GM18498 (cell line): ENCODE data around the gene TMEM183A.

ENCODE experiments used
- ATAC-seq: cut with Tn5 transposase; IDR thresholded peaks from one replicate; pipeline ENCODE4 v1.9.1; 2021; ENCODE audit warnings: mild to moderate bottlenecking, moderate library complexity; ENCODE audit not compliant: unreplicated experiment

TMEM183A gene

DNA sequence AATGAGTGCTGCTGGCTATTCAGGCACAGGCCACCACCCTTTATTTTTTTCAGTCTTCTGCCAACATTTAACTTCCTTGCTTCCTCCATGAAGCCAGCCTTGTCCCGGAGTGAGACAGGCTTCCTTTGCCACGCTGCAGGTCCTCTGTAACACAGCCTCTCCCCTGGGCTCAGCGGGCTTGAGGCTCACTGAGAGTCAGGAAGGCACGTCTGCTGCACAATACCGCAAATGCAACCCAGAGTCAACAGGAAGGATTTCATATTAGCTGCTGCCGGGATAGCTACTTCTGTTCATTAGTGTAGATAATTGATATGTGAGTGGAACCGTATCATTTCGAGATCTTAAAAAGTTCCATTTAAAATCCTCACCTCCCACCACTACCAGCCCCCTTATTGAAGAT is 56.1 kb downstream of the TMEM183A start:
- no peak for ATAC-seq

DNA sequence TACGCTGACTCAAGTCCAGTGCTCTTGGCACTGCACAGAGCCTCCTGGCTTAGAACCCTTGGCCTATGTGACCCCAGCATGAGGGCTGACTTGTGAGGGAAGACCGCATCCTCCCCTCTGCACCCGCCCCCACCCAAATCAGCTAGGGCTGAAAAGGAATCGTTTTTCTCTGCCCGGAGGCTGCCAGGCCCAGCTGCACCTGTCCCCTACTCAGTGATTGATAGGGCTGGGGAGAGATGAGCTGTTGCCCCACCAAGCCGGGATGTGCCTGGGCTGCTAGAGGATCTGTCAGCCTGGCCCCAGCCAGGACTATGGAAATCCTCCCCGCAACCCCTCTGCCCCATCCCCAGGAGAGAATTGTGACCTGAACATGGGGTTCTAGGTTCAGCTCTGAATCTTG is 58.0 kb downstream of the TMEM183A start:
- no peak for ATAC-seq

DNA sequence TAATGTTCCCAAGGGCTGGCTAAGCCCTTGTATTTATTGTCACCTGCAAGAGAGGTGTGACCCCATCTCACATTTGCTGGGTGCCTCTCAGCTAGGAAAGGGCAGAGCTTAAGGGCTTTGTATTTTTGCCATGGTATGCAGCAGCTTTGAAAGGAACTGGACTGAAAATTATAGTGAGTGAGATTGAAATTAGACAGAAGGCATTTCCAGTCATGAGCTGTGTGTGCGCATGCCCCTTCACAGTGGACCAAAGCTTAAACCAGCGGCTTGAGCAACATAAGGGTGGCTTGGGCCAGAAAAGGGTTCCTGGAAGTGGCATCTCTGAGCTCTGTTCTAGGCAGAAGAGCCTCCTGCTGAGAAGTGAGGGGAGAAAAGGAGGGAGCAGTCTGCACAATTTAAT is 58.8 kb downstream of the TMEM183A start:
- ATAC-seq, result no peak

DNA sequence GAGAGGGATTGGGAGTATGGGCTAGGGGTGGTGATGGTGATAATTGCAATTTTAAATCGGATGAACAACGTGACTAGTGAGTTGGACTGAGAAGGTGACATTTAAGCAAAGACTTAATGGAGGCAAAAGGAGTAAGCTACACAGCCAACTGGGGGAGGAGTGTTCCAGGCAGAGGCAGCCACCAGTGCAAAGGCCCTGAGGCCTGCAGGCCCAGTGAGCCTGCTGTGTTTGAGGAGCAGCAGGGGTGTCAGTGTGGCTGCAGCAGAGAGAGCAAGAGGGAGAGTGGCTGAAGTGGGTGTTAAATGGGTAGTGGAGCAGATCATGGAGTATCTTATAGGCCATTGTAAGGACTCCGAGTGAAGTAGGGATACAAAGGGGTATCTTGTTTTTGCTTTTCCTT is 59.8 kb downstream of the TMEM183A start:
- ATAC-seq, result no peak

DNA sequence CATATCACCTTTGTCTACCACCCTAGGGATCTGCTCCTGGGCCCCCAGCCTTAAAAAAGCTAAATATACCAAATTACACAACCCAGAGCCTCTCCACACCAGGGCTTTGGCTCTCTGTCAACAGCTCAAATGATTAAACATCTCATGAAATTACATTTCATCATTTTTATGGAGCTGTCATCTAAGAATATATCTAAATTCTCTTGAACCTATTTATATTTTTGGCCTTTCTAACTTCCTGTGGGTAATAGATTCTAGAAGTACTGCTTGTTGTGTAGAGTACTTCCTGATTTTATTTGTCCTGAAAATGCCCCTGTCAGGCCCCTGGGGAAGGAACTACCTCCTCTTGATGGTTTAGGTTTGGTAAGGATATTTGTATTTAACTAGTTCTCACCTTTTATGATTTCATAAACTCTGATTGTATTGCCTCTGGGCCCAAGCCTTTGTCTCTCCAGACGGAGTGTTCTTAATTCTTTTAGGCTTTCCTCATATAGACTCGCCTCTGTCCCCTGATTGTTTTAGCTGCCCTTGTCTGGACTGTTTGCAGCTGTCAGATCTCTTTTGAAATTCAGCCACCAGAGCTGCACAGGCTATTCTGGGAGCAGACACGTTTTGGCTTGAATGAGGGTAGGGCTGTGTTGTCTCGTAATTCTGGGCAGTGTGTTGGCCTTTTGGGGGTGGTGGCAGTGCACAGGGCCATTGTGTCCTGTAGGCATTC is 62.0 kb downstream of the TMEM183A start:
- ATAC-seq, result no peak

DNA sequence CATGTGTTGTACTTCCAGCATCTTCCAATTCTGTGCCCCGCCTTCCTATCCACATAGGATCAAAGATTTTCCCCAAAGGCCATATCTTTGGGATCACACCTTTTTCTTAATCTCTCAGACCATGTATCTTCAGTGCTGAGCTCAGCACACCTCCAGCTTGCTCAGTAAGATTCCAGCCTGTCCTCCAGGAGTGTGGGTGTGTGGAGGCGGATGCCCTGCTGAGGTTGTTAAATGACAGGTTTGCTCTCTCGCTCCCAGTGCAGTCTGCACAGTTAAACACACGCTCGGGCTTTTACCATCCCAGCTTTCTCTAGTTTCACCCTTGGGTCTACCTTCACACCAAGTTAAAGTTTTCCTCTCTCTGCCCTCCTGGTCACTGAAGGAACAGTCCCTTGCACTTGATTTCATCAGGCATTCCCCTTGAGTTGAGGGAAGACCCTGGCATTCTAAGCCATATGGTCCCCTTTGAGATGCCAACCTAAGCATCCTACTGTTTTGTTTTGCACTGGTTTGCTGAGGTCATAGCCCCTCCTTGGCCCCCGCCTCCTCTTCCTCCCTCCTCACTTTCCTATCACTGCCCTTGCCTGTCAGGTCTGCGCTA is 64.9 kb downstream of the TMEM183A start:
- no peak for ATAC-seq

DNA sequence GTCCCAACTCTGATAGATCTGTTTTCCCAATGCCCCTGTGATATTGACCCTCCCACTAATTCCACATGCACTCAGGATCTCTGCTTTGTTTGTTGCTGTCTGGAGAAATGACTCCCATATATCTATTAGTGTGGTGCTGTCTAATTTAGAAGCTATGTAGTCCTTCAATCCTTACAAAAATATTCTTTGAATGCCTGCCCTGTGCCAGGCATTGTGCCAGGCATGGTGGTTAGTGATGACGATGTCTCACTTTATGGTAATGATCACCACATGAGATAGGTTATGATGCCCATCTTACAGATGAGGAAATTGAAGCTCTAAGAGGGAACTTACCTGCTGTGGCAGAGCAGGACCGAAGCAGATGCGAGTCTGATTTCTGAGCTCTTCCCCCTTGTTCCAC is 65.7 kb downstream of the TMEM183A start:
- ATAC-seq, result no peak

DNA sequence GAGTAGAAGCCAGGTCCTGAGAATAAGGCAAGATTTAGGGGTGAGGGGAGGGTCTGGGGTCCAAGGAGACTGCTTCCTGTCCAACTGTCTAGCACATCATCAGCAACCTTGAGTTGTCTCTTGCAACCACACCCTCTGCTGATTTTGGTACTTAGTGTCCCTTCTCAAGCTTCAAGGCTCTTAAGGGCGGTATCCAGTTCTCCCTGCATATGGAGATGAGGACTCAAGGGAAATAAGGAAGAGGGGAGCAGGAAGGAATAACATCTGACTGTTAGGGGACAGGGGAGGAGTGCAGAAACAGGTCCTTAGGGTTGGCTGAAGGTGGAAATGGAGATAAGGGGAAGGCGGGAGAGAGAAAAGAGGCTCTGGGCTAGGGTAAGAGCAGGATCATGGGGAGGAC is 66.3 kb downstream of the TMEM183A start:
- ATAC-seq, result no peak
